ENCODE data around the gene LIN52. TPM values are rescaled to one million over a fixed set of nuclear protein-coding genes. Genes with fewer than 3 reads are reported as not detected.

The LIN52 gene
- total RNA-seq, 1 experiment from 2014 or later: 10.6 TPM

DNA sequence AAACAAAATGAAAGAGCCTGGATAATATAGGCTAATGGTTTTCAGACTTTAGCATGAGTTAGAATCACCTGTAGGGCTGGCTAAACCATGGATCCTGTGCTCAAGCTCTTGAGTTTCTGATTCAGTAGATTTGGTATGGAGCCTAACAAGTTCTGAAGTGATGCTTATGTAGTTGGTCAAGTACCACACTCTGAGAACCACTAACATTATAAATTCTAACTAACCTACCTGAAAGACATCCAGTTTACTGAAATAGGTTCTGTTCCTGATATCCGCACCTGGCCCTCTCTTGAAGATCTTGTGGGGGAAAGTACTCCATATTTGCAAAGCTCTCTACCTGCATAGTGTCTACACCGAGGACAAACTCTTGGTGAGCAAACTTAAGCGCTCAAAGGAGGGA lies 95.1 kb downstream of the LIN52 start (continued):
- no peak for TF ChIP-seq NR2C2 (CRISPR knock-in tag; IDR thresholded peaks at IDR 0.05)
- no peak for TF ChIP-seq PREB (CRISPR knock-in tag; IDR thresholded peaks at IDR 0.05; ENCODE audit: borderline replicate concordance)
- TF ChIP-seq PRDM15 (CRISPR knock-in tag; IDR thresholded peaks at IDR 0.05): no peak
- no peak for TF ChIP-seq ZNF219 (CRISPR knock-in tag; IDR thresholded peaks at IDR 0.05; ENCODE audit: borderline replicate concordance)
- no peak for TF ChIP-seq NR3C1 (CRISPR knock-in tag; conservative IDR thresholded peaks at IDR 0.05; ENCODE audit: low read depth)
- no peak for TF ChIP-seq EMX1 (CRISPR knock-in tag; IDR thresholded peaks at IDR 0.05)
- TF ChIP-seq ZNF232 (CRISPR knock-in tag; IDR thresholded peaks at IDR 0.05): no peak
- TF ChIP-seq RORB (CRISPR knock-in tag; IDR thresholded peaks at IDR 0.05): no peak

DNA sequence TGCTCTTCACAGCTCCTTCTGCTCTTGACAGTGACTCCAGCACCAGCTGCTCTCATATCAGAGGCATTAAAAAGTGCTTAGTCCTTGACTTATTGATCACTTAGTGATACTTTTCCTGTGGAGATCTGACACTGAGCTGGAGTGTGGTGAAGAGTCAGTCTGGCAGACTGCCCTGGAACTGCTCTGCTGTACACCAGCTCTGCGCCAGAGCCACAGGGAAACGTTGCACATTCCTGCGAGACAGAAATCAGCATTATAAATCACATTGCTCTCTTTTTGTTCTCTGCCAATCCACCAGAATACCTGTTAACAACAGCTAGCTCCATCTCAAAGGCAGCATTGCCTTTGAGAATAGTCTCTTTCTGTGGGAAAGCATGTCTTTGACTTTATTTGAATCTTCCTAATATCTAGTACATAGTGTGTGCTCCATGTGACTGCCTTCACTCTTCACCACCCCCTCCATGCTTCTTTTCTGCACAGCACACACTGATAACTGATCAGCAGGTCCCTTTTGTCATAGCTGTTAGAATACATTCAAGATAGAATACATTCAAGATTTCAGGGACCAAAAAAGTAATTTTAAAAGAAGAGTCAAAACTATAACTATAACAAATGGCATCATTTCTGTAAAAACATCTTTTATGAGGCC lies 106.3 kb downstream of the LIN52 start:
- H3K4me3 Mint-ChIP-seq: no peak overlapping the region
- no peaks in the 10 kb centered on the region for H3K36me3 Mint-ChIP-seq
- ATAC-seq (no peak), DNase-seq (ENCODE audit: low spot score) (no peak)
- POLR2A ChIA-PET: no interaction called here
- CTCF ChIA-PET: interaction anchor here (0.6 to 1.3 kb wide), 2 partner anchors 60 to 66 kb away, joined by 3 to 5 read pairs; no protein-coding TSS in a partner anchor
- H3K9me3 Mint-ChIP-seq: no peaks in the 10 kb centered on the region
- no peaks in the 10 kb centered on the region for H3K27me3 Mint-ChIP-seq (ENCODE audit: low read depth)
- no peaks in the 10 kb centered on the region for H3K4me1 Mint-ChIP-seq
- H3K27ac Mint-ChIP-seq: no peak overlapping the region
- TF ChIP-seq, protein P1, sequence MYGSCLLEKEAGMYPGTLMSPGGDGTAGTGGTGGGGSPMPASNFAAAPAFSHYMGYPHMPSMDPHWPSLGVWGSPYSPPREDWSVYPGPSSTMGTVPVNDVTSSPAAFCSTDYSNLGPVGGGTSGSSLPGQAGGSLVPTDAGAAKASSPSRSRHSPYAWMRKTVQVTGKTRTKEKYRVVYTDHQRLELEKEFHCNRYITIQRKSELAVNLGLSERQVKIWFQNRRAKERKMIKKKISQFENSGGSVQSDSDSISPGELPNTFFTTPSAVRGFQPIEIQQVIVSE (CRISPR knock-in tag; IDR thresholded peaks at IDR 0.05; ENCODE audit: borderline replicate concordance): no peak
- TF ChIP-seq ZNF263 (CRISPR knock-in tag; IDR thresholded peaks at IDR 0.05; ENCODE audit: low read depth): no peak
- no peak for TF ChIP-seq ZNF317 (CRISPR knock-in tag; IDR thresholded peaks at IDR 0.05; ENCODE audit: borderline replicate concordance, low read depth)
- TF ChIP-seq SOX15 (CRISPR knock-in tag; IDR thresholded peaks at IDR 0.05): no peak
- no peak for TF ChIP-seq JAZF1 (CRISPR knock-in tag; IDR thresholded peaks at IDR 0.05)
- TF ChIP-seq, protein P2, sequence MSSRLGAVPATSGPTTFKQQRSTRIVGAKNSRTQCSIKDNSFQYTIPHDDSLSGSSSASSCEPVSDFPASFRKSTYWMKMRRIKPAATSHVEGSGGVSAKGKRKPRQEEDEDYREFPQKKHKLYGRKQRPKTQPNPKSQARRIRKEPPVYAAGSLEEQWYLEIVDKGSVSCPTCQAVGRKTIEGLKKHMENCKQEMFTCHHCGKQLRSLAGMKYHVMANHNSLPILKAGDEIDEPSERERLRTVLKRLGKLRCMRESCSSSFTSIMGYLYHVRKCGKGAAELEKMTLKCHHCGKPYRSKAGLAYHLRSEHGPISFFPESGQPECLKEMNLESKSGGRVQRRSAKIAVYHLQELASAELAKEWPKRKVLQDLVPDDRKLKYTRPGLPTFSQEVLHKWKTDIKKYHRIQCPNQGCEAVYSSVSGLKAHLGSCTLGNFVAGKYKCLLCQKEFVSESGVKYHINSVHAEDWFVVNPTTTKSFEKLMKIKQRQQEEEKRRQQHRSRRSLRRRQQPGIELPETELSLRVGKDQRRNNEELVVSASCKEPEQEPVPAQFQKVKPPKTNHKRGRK (CRISPR knock-in tag; IDR thresholded peaks at IDR 0.05; ENCODE audit: borderline replicate concordance): no peak

DNA sequence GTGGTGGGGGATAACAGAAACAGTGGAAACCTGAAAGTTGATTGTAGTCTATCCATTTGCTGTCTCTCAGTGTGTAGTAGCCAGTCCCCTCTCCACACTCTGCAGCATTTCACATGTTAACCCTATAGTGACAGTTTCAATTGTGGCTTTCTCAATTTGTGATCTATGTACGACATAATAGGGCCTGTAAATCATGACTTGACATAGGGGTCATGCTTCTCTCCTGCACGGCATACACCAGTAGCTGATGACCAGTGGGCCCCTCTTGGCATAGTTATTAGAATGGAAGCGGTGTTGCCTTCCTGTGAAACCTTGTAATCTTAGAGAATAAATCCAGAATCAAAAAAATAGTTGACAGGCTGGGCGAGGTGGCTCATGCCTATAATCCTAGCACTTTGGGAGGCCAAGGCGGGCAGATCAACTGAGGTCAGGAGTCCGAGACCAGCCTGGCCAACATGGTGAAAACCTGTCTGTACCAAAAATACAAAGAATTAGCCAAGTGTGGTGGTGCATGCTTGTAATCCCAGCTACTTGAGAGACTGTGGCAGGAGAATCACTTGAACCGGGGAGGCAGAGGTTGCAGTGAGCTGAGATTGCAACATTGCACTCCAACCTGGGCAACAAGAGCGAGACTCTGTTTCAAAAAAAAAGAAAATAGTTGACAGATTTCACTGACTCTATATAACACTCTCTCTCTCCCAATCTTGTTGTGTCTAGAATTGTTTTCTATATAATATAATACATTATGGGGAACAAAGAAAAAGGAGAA lies 109.9 kb downstream of the LIN52 start:
- DNase-seq (ENCODE audit: low spot score) (no peak), ATAC-seq (no peak)
- no peak overlapping the region for H3K27ac Mint-ChIP-seq
- H3K27me3 Mint-ChIP-seq (ENCODE audit: low read depth): no peaks in the 10 kb centered on the region
- ChIA-PET POLR2A (no interaction called here), CTCF (no interaction called here)
- no peak overlapping the region for H3K4me3 Mint-ChIP-seq
- H3K36me3 Mint-ChIP-seq: 0 out of 2 replicates have a peak, but pooled peaks cover 5% of the 10 kb centered on the region
- no peaks in the 10 kb centered on the region for H3K9me3 Mint-ChIP-seq
- H3K4me1 Mint-ChIP-seq: no peaks in the 10 kb centered on the region
- TF ChIP-seq ZNF219 (CRISPR knock-in tag; IDR thresholded peaks at IDR 0.05; ENCODE audit: borderline replicate concordance) (no peak), MYBL2 (CRISPR knock-in tag; IDR thresholded peaks at IDR 0.05) (no peak), MAX (CRISPR knock-in tag; IDR thresholded peaks at IDR 0.05) (no peak), ZNF423 (CRISPR knock-in tag; IDR thresholded peaks at IDR 0.05) (no peak), ZNF671 (CRISPR knock-in tag; IDR thresholded peaks at IDR 0.05) (no peak), ZNF532 (CRISPR knock-in tag; IDR thresholded peaks at IDR 0.05; ENCODE audit: borderline replicate concordance) (no peak)
